GM18909 (cell line): ENCODE results near the gene CD300C.
"Not testable (repeated sequence)": the region's sequence is repeated elsewhere in the genome, so short reads cannot be mapped to it uniquely, and the experiment has no call there.

Source experiments
- ATAC-seq: cut with Tn5 transposase; IDR thresholded peaks from one replicate; pipeline ENCODE4 v1.9.1; 2021; ENCODE audit warnings: mild to moderate bottlenecking; ENCODE audit not compliant: unreplicated experiment, poor library complexity

The CD300C gene

DNA sequence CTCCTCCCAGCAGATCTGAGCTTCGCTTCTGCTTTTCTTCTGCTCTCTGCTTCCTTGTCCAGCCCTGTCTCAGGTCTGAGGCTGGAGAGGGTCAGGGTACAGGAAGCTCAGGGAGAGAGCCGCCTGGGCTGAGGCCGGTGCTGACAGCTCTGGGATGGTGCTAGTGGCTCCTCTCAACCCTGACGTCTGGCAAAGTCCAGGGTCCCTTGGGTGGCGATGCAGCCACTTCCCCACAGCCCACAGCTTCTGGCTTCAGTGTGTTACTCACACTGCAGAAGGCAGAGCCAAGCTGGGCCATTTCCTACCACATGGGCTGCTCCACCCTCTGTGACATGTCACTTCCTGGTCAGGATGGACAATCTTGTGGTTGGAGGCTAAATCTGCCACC is at the start of gene CD300C:
CD300C (minus strand) TSS at position 273 of the 388 bp plus-strand sequence. CDS start 333 bp downstream, outside the sequence.
- no peak for ATAC-seq

DNA sequence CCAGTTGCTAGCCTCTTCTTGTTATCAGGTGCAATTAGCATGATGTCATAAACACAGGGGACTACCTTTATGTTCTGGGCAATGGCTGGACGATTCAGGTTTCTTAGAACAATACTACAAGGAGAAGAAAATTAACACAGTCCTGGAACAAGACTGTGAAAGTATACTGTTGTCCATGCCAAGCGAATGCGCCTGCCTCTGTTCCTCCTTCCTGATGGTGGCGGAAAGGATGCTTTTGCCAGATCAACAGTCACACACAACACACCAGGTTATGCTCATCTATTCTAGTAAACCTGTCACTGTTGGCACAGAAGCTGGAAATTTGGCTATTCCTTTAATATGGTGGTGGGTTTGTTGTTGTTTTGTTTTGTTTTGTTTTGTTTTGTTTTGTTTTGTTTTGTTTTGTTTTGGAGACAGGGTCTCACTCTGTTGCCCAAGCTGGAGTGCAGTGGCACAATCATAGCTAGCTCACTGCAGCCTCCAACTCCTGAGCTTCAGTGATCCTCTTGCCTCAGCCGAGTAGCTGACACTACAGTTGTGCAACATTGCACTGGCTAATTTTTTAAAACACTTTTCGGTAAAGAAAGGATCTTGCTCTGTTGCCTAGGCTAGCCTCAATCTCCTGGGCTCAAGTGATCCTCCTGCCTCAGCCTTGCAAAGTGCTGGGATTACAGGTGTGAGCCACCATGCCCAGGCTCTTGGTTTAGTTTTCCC is 49.3 kb upstream of the CD300C start:
- no peak for ATAC-seq

DNA sequence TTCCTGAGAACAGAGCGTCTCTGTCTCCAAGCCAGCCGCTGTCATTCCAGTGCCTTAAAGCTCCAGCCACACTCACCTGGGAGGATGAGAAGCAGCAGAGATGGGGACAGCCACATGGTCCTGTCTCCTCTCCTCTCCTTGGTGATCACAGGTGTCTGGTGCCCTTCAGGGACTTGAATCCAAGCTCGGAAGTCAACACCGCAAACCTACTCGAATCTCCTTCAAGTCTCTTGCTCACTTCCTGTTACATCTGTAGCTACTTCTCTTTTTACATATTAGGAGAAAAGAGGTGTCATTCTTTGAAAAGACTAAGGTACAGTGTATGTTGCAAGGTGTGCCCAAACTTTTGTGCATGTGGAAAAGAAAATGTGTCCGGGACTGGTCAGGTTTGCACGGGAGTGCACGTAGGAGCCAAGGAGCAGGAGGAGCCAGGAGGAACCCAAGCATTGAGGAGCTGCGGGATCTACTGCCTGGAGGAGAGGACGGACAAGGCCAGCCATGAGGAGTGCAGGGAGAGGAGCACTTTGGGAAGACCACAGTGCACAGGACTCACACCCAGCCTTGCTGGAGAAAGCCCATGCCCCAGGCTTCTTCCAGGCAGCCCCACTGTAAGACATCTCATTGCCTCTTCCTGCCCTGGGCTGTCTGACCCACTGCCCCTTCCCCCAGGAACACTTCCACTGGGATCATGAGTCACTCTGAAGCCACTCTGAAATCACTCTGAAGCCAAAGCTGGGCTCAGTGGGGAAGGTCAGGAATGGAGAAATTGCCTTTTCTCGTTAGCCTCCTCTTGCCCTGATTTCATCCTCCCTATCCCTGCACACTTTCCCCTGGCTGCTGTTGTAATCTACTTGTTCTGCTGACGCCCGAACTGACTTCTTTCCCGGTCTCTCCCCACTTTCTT is 46.4 kb upstream of the CD300C start, which contains the start of gene CD300LD:
CD300LD (minus strand) TSS at position 197 of the 904 bp plus-strand sequence; CDS start at position 116, 81 bp downstream.
- ATAC-seq = no peak

DNA sequence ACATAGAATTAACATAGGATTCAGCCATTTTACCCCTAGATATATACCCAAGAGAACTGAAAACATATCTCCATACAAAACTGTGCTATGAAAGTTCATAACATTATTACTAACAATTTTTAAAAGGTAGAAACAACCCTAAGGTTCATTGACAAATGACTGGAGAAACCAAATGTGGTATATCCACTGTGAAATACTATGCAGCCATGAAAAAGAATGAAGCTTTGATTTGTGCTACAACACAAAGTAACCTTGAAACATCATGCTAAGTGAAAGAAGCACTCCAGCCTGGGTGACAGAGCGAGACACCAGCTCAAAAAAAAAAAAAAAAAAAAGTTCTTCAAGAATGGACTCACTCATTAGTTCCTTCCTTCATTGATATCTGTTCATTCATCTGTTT is 45.6 kb upstream of the CD300C start:
- no peak for ATAC-seq

DNA sequence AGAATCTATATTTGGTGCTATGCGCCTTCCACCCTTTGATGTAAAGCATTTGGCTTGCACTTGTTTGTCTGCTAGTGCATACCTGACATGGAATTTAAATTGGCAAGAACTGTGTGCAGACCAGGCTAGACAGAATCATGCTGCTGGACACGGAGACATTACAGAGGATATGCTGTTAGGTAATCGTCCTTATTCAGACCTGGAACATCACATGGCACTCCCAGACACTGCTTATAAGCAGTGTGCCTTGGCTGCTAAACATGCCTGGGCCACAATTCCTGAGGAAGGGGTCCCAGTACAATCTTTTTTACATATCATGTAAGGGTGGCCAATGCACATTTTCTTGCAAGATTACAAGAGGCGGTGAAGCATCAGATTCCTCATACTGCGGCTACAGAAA is 39.8 kb upstream of the CD300C start:
- no peak for ATAC-seq

DNA sequence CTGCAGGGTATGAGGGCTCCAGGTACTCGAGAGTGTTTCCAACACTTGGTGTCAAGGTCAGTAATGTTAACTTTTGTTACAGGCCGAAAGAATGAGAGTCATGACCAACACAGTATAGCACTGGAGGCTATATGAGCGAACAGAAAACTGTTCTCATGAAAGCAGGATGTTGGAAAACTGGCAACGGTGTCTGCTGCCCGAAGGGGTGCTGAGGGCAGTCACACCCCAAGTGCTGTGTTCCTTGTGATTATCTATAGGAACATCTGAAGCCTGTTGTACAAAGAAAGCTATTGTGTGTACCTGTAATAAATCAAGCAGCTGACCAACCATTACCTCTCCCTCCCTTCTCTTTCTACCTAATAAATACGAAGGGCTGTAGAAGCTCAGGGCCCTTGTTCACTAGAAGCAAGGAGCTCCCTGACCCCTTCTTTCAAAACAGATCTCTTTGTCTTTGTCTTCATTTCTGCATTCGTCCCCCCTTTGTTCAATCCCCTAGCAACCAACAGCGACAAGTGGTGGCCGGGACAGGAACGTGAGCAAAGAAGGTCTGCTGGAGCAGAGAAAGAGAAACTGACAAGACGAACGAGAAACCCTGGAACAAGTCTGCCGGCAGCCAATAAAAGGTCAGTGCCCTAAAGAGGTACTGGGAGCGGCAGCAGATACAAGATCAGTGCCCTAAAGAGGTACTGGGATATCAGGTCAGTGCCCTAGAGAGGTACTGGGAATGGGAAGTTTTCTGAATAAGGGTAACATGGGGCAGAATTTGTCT is 38.6 kb upstream of the CD300C start:
- no peak for ATAC-seq

DNA sequence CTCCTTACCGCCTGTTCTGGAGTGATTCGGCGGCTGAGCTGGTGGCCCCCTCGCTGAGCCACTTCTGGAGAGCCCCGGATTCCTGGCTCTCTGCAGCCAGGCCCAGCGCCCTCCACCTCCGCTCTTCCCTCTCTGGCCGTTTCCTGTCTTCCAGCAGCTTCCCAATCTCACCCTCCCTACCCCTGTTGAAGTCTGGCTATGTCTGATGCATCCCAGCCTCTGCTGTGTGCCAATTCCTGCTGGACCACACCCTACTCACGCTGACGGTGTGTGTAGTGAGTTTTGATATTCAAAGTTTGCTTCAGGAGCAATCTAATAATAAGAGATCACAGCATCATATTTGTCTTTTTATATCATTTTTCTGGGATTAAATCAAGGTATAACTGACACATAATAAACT is 36.7 kb upstream of the CD300C start:
- ATAC-seq = no peak

DNA sequence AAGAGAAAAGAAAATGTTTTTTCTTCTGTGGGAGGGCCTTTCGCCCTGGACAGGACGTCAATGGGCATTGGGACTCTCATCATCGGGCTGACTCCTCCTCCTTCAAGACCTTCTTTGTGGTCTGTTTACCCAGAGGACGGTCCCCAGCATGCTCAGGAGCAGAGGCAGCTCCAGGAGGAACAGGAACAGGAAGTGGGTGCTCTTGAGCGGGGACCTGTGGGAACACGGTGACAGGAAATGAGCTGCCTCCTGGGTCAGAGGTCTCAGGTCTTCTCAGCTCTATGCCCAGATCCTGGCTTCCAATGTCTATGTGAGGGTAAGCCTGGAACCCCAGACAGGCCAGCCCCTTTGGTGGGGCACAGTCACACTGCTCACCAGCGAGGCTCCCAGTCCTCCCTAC is 34.0 kb upstream of the CD300C start:
- ATAC-seq = no peak

DNA sequence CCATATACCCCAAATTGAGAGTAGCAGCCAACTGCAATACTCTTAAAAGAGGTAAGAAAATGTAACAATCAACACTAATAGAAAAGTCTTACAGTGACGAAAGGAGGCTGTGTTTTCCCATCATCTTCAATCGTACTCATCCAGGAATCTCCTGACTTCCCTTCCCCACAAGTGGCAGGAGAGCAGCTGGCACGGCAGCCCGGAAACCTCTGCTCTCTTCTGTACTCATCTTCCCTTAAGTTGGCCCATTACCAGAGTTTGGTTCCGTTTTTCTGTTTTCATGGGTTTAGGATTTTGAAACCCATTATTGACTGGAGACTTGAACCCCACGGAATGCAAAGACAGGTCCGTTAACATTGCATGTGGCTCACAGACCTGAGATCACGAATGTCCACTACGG is 33.1 kb upstream of the CD300C start:
- no peak for ATAC-seq

DNA sequence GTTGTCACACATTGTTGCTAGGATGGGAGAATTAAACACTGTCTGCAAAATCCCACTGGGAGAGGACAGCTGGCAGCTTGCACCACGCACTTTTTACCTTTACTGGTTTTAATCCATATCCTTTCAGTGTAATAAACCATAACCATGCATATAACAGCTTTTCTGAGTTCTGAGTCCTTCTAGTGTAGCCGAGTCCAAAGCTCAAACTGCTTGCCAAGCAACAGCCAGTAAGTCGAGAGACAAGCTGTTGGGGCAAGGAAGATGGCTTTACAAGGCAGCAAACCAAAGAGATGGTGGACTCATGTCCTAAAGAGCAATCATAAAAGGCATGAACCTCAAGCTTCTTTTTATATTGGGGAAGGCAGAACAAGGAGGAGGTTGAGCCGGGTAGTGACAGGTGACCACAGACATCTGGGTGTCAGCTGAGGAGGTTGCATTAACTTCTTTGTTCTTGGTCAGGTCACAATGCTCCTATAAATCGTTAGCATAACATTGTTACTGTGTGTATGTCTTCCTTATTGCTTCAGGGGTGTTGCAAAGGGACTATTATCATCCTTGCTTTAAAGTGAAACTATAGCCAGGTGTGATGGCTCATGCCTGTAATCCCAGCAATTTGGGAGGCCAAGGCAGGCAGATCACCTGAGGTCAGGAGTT is 28.7 kb upstream of the CD300C start:
- ATAC-seq = no peak

DNA sequence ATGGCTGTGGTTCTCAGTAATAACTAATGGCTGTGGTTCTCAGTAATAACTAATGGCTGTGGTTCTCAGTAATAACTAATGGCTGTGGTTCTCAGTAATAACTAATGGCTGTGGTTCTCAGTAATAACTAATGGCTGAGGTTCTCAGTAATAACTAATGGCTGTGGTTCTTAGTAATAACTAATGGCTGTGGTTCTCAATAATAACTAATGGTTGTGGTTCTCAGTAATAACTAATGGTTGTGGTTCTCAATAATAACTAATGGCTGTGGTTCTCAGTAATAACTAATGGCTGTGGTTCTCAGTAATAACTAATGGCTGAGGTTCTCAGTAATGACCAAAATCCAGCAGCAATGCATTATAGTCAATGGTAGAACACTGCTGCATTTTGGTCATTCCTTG is 27.7 kb upstream of the CD300C start:
- not testable (repeated sequence) for ATAC-seq

DNA sequence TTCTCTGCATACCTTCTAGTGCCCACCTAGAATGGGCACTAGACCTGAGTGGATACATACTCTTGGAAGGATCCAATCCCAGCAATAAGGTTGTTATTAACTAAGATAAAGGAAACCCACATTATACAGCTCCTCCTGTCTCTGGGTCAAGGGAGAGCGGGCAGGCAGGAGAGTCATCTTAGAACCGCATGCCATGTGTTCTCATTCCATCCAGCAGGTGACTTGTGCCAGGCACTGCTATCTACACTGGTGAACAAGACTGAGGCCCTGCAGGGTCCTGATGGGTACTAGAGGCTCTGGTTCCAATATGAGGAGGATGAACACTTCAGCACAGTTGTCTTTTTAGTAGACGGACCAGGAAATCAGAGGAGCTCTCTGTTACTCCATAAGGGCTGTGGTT is 27.3 kb upstream of the CD300C start:
- ATAC-seq = no peak

DNA sequence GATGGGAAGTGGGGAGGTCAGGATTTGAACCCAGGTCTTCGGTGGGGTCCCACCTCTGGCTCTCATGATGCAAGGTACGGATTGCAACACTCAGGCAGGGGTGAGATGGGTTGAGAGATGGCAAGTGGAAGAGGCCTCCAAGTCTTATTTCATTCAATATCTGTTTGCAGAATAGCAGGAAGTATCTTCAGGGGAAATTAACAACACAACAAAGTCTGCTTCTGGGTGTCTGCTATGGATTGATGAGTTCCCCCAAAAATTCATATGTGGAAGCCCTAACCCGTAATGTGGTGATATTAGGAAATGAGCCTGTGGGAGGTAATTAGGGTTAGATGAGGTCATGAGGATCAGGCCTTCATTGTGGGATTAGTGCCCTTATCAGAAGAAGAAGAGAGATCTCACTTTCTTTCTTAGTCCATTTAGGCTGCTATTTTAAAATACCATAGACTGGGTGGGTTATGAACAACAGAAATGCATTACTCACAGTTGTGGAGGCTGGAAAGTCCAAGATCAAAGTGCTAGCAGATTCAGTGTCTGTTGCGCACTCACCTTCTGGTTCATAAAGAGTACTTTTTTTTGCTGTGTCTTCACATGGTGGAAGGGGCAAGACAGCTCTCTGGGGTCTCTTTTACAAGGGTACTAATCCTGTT is 25.8 kb upstream of the CD300C start:
- no peak for ATAC-seq

DNA sequence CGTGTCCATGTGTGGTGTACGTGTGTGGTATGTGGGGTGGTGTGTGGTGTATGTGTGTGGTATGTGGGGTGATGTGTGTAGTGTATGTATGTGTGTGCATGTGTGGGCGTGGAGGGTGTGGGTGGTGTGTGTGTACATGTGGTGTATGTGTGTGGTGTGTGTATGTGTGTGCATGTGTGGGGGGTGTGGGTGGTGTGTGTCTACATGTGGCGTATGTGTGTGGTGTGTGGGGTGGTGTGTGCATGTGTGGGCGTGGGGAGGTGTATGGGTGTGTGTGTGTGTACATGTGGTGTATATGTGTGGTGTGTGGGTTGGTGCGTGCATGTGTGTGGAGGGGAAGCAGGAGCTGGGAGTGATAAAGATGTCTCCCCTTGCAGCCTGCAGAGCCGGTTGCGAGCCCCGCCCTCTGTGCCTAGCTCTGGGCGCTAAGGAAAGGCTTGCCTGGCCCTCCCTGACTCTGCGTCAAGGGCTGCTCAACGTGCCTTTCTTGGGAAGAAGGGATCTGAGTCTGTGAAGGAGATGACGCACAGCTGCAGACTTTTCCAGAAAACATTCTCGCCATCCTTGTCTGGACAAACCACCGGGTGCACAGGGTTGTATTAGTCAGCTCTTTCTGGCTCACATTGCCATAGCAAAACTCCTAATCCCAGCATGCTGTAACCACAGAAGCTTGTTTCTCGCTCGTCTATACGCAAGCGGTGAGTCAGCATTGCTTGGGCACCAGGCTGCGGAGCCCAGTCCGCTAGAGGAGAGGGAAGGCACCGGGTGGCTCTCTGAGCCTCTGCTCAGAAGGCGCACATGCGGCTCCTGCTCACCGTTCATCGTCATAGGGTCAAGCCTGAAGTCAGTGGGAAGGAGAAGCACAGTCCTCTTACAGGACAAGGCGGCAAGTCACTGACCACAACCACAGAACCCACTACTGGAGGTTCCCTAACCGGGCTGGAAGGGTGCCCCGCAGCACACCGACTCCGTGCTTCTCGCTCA is 23.4 kb upstream of the CD300C start:
- ATAC-seq = no peak

DNA sequence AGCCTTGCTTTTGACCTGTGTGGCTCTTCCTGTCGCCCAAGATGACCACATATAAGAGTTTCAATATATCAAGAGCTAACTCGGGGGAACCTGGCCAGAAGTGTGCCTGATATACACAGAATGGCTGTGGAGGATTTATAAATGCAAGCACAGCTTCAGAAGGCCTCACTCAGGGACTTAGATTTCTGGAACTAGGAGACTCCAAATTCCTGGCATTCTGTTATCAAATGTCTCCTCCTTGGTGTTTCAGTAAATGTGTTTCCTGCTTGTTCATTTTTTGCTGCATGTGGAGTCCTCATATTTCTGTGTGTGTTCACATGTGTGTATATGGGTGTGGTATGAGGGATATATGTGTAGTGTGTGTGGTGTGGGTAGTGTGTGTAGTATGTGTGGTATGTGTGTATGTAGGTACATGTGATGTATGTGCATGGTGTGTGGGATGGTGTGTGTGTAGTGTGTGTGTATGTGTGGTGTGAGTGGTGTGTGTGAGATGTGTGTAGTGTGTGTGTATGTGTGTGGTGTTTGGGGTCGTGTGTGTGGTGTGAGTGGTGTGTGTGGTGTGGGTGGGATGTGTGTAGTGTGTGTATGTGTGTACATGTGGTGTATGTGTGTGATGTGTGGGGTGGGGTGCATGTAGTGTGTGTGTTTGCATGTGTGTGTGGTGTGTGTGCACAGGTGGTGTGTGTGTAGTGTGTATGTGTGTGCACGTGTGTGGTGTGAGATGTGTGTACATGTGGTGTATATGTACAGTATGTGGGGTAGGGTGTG is 22.4 kb upstream of the CD300C start:
- no peak for ATAC-seq

DNA sequence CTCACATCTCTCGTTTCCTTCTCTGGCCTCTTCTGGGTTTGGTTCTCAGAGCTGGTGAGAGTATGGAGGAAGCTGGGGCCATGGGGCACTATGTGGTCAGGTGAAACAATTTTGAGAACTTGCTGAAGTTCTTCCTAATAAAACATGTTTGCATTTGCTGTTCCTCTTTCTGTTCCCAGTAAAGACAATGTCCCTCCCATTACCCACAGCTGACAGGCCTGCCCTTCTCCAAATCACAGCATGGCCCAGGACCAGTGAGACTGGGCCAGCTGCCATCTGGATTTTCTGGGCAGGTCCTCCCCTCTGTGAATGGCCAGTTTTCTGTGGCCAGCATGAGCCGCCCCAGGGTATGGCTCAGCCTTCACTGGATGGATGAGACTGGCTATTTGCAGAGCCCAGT is 21.5 kb upstream of the CD300C start, which contains the start of gene CD300H:
CD300H (minus strand) TSS at position 113 of the 400 bp plus-strand sequence.
- no peak for ATAC-seq

DNA sequence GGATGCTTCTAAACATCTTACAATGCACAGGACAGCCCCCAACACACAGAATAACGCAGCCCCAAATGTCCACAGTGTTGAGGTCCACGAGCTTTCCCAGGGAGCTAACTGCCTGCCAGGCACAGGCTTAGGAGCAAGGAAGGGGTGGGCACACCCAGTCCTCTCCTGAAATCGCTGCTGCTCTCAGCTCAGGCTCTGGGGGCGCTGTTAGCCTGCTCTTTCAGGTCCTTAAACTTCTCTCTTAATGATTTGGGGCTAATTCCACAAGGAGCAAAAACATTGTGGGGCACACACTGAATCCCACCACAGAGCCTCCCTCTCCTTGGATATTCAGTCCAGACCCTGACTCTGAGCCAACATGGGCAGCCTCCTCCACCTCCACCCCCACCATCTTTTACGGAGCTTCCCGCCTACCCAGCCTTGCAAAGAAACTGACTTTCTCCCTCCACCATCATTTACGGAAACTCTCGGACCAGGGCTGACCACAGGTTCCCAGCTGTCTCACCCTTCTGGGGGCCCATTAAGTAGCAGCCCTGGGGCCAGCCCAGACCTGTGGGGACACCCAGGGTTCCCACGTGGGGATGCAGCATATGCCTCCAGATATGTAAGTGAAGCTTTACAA is 20.3 kb upstream of the CD300C start:
- ATAC-seq = no peak
